Epithelial cell of proximal tubule (primary cell): Measurements from ENCODE around the gene HOXD1. TPM values are rescaled to one million over a fixed set of nuclear protein-coding genes. Genes with fewer than 3 reads are reported as not detected.
A peak's percentile ranks its signal among the peaks of the same experiment; 100 is the strongest.

ENCODE experiments used
- DNase-seq: peaks from one replicate; pipeline ENCODE4 v3.0.0-alpha.2; 2011; ENCODE audit warnings: low read depth
- H3K4me3 ChIP-seq: 2 replicates; pipeline ENCODE4 v1.5.1; 2011; ENCODE audit warnings: low read depth, mild to moderate bottlenecking, low read length
- CTCF ChIP-seq: conservative IDR thresholded peaks from 2 replicates; pipeline ENCODE4 v1.5.1; 2012; ENCODE audit warnings: low read depth, mild to moderate bottlenecking, low read length
- total RNA-seq: library from RNA; depleted of rRNA; stranded (reverse); fragments of >200 nt; gene quantifications from 2 replicates; pipeline ENCODE4 v1.2.3, GENCODE V29; 2015

HOXD1 gene
- total RNA-seq, 1 donor from 2014 or later: 9.3 TPM

- no peak for DNase-seq
- TF ChIP-seq CTCF: no peak
- H3K4me3 ChIP-seq: peak overlapping the region; percentile 39
These were observed 15.4 kb upstream of the HOXD1 start for GRCh38 chr2:176172895-176173566.

- peak overlapping the region; percentile 39 for H3K4me3 ChIP-seq
- no peak for DNase-seq
- TF ChIP-seq CTCF: no peak
These were observed 14.7 kb upstream of the HOXD1 start for GRCh38 chr2:176173567-176174381.

GRCh38 chr2:176174382-176174823 lies 14.1 kb upstream of the HOXD1 start:
- no peak for DNase-seq
- TF ChIP-seq CTCF: peak; percentile 31
- H3K4me3 ChIP-seq: peak overlapping the region; percentile 36

GRCh38 chr2:176174824-176175708 lies 13.4 kb upstream of the HOXD1 start:
- DNase-seq: no peak
- peak overlapping the region; percentile 36 for H3K4me3 ChIP-seq
- TF ChIP-seq CTCF: no peak

- no peak overlapping the region for H3K4me3 ChIP-seq
- TF ChIP-seq CTCF: no peak
- no peak for DNase-seq
These were observed 12.5 kb upstream of the HOXD1 start for GRCh38 chr2:176175709-176176607.

GRCh38 chr2:176177580-176178037 lies 10.9 kb upstream of the HOXD1 start:
- peak overlapping the region; percentile 61 for H3K4me3 ChIP-seq
- TF ChIP-seq CTCF: no peak
- DNase-seq: no peak
